DLD1 (cell line): ENCODE data around the gene PRKN.

ENCODE experiments used
- in situ Hi-C: cut with HindIII; loops from 2 replicates; pipeline ENCODE4 v1.10.0; 2017; ENCODE audit warnings: low sequenced_read_pairs

The PRKN gene

DNA sequence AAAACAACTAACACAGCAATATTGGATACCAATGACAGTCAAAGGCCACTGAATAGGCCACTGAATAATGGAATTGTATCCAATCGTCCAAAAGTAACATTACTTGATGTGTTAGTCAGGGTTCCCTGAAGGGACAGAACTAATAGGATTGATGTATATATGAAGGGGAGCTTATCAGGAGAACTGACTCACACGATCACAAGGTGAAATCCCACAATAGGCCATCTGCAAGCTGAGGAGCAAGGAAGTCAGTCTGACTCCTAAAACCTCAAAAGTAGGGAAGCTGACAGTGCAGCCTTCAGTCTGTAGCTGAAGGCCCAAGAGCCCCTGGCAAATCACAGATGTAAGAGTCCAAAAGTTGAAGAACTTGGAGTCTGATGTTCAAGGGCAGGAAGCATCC is 571.4 kb downstream of the PRKN start:
- in situ Hi-C loops = no loop called here

- in situ Hi-C loops = no loop called here
These were observed 572.6 kb downstream of the PRKN start for GRCh38 chr6:162154930-162155329.

DNA sequence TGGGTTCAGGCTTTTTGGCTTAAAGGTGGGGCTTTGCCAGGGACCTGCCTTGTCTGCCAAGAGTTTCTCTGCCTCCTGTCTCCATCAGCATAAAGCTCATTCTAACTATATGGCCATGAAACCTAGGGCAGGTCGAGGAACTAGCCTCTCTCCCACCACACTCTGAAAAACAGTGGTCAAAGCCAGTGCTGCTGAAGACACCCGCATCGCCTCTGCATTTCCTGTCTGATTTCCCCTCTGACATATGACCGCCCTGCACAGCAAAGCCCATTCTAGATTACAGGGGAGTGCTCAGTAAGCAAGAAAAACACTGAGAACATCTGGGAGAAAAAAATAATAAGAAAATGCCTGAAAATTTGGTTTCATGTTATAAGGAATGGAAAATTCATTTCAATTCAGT is 573.6 kb downstream of the PRKN start:
- in situ Hi-C loops = no loop called here

GRCh38 chr6:162153120-162153519 is 574.4 kb downstream of the PRKN start:
- in situ Hi-C loops = no loop called here

- in situ Hi-C loops = no loop called here
These were observed 576.4 kb downstream of the PRKN start for GRCh38 chr6:162151021-162151665.

GRCh38 chr6:162150295-162150694 is 577.3 kb downstream of the PRKN start:
- in situ Hi-C loops = no loop called here

DNA sequence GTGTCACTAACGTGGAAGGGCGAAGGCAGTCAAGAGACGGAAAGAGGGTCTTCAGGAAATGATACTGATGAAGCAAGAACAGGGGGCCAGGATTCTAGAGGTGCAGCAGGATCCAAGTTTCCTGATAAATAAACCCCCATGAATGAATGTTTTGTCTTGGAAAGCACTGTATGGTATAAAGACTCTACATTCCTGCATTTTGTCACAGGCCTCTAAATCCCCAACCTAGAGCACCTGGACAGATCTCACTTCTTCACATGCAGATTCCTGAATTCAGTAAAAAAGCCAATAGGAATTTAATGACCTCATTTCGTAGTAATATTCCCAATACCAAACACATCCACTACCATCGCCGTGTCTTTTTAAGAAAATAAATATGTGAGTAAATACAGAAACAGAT is 577.8 kb downstream of the PRKN start:
- in situ Hi-C loops = no loop called here

DNA sequence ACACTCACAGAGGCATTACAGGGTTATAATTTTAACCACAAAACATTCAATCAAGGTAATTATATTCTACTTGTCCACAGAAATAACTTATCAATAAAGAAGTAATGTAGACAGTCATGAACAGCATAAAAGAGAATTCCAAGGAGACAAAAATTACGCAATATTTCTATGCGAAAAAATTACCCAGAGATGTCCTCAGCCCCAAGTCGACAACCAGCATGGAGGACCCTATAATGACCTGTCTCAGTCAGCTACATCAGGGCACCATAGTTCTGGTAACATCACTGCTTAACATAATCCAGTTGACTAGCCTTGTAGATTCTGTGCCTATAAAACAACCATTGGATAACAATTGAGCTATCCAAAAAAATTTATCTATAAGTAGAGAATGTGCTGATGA is 579.8 kb downstream of the PRKN start:
- in situ Hi-C loops = no loop called here

DNA sequence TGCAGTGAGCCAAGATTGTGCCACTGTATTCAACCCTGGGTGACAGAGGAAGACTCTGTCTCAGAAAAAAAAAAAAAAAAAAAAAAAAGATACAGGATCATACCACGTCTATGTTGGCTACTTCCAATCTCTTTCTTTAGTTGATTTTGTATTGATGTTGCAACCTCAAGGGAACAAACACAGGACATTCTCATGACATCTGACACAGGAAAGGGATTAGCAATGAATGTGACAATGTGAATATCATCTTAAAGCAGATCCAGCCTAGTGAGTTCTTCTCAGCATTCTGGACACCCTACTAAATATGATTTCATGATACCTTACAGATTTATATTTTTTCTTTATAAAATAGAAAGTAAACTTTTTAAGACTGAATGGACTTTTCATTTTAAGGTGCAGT is 580.3 kb downstream of the PRKN start:
- in situ Hi-C loops = no loop called here

GRCh38 chr6:162140251-162140852 is 587.2 kb downstream of the PRKN start:
- in situ Hi-C loops = no loop called here

DNA sequence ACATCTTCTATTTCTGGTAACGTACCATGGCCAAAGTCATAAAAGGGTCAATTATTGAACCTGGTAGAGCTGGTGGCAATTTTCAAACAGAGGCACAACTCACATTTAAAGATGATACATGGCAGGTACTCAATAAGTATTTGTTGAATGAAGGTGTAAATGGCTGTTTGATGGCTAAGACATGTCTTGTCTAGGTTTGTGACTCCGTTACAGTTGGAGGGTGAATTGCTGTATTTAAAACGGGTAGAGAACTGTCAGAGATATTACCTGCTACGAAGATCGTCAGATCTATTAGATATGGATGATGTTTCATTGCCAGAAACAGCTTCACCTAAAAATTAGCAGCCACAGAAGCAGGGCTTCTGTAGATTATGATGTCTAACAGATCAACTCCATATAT is 601.9 kb downstream of the PRKN start:
- in situ Hi-C loops = no loop called here

- in situ Hi-C loops = no loop called here
These were observed 602.7 kb downstream of the PRKN start for GRCh38 chr6:162124710-162125435.

DNA sequence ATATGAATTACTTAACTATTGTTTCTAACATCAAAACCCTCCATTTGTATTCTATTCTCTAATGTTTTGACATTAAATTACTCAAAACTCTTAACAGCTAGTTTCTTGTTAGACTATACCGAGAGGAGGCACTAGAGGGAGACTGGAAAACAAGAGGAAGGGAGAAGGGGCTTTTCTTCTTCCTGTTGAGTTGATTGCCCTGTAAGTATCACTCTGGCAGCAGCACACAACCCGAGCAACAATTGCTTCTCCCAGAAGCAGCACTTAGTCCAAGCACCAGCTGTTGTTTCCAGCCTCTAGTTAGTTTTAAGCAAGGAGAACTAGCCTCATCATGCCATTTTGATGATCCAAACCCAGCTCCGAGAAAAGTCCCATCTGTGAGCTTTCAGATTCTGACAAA is 603.8 kb downstream of the PRKN start:
- in situ Hi-C loops = no loop called here

DNA sequence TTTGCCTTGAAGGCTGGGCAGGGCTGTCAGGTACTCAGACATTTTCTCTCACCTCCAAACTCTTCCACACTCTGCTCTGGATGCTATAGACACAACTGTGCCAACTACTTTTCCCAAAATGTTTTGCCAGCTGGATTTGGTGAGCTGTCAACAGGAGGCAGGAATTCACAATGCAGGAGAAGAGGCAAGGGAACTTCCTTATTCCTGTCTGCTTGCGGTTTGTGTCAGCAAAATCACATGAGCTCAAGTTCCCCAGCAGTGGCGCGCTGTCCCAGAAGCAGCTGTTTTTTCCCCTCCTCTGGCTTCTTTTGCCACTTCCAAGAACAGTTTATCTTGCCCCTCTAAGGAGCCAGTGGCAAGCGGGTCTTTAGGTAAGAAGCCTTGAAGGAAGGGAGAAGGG is 608.2 kb downstream of the PRKN start:
- in situ Hi-C loops = no loop called here

GRCh38 chr6:162118706-162119105 is 608.9 kb downstream of the PRKN start:
- in situ Hi-C loops = no loop called here

GRCh38 chr6:162116902-162117525 is 610.6 kb downstream of the PRKN start:
- in situ Hi-C loops = no loop called here

GRCh38 chr6:162109480-162110050 is 618.0 kb downstream of the PRKN start:
- in situ Hi-C loops = no loop called here

GRCh38 chr6:162108041-162108440 is 619.5 kb downstream of the PRKN start:
- in situ Hi-C loops = no loop called here

- in situ Hi-C loops = no loop called here
These were observed 627.5 kb downstream of the PRKN start for GRCh38 chr6:162100096-162100495.

DNA sequence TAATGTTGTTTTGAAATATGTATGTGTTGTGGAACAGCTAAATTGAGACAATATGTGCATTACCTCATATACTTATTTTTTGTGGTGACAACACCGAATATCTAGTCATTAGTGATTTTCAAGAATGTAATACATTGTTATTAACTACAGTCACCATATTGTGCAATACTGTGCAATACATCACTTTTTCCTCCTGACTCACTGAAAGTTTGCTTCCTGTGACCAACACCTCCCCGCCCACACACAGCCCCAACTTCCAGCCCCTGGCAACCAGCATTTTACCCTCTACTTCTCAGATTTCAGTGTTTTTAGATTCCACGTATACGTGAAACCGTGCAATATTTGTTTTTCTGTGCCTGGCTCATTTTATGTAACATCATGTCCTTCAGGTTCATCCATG is 627.9 kb downstream of the PRKN start:
- in situ Hi-C loops = no loop called here

- in situ Hi-C loops = no loop called here
These were observed 634.6 kb downstream of the PRKN start for GRCh38 chr6:162092816-162093502.
